Measurements from ENCODE around the gene DCDC2.
"Not testable (repeated sequence)": the region's sequence is repeated elsewhere in the genome, so short reads cannot be mapped to it uniquely, and the experiment has no call there.

DCDC2 gene

DNA sequence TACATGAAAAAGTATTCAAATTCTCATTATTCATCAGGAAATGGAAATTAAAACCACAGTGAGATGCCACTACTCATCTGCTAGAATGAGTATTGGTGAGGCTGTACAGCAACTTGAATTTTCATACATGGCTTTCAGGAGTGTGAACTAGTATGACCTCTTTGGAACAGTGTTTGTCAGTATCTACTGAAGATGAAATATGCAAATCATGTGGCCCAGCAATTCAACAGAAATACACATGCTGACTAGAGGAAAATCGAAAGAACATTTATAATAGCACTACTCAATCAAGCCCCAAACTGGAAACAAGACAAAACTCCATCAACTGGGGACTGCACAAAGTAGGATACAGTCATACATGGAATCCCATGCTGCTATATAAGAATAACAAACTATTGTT, 102.2 kb downstream of the DCDC2 start:
- no peak for DNase-seq

DNA sequence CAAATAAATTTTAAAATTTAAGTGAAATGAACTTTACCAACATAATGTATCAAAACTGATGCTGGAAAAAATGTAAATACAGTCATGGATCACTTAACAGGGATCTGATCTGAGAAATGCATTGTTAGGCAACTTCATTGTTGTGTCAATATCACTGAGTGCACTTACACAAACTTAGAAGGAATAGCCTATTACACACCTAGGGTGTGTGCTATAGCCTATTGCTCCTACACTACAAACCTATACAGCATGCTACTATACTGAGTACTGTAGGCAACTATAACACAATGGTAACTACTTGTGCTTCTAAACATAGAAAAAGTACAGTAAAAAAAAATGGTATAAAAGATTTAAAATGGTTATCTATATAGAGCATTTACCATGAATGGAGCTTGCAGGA, 104.5 kb downstream of the DCDC2 start:
- DNase-seq = no peak

DNA sequence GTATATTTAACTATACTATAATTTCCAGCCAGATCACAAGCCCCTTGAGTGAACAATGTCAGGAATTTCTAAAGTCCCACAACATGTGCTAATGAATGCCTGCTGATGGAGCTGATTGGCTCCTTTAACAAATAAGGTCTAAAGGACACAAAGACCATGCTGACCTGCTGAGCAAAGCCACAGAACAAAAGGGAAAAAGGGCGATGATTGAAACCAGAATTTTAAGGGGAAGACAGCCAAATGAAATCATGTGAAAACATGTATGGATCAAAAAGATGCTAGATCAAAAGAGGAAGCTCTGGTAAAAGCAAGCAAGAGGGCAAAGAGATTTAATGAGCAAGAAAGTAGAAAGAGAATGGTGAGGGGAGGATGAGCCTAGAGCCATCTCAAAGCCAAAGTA, 105.6 kb downstream of the DCDC2 start:
- DNase-seq = no peak

DNA sequence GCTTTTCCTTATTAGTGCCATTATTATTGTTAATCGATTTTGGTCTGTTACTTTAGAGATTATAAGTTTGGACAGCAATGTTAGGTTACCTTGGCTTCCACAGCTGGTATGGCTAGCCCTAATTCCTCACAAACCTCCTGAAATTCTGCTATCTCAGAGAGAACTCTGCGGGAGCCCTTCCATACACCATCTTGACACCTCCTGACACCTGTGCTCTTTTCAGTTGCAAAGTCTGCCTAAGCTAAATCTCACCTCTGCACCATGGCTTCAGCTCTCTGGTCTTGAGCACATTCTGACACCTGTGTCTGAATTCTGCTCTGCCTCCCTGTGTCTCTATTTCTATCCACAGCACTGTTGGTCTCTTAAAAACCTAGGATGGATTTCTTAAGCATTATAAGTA, 106.5 kb downstream of the DCDC2 start:
- no peak for DNase-seq

DNA sequence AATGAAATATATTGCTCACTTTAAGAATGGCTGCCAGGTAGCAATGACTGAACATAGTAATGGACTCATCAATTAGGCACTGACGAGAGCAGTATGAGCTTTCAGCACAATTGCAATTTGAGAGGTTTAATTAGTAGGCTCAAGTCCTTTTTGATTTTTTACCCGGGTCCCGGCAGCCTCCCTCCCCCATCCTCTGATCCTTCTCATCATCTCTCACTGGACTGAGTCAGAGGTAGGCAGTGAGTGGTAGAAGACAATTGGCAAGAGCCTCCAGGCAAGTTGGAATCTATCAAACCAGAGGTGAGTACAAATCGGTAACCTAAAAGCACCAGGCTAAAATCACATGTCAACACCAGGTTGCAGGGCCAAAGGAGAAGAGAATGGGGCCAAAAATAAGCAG, 107.9 kb downstream of the DCDC2 start:
- no peak for DNase-seq

DNA sequence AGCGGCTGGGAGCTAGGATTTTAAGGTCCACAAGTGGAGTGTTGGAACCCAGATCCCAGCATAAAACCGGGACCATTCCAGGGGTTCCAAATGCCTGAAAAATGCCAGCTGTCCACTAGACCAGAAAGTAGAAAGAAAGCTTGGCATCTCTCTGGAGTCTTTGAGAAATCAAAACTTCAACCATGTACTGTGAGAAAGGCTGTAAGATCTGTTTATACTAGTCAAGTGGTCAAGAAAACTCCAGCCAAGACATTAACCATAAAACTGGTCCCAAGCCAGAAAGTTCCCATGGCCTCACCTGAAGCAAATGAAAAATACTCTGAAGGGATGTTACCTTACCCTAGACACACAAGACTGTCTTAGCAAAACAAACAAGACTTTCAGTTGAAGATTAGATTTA, 112.6 kb downstream of the DCDC2 start:
- no peak for DNase-seq

DNA sequence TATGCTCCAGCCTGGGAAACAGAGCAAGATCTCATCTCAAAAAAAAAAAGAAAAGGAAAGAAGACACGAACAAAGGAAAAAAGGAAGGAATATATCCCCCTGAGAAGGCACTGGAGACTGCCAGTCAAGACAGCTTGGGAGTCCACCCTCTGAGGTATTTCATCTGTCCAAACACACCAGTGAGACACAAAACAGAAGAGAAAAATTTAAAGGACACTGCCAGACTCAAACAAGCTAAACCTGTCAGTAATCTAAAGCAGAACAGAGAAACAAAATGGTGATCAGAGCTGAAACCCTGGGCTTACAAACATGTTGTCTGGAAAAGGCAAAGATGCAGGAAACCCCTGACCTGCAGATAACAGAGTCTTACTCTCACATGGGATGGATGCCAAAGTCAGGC, 114.9 kb downstream of the DCDC2 start:
- DNase-seq = no peak

DNA sequence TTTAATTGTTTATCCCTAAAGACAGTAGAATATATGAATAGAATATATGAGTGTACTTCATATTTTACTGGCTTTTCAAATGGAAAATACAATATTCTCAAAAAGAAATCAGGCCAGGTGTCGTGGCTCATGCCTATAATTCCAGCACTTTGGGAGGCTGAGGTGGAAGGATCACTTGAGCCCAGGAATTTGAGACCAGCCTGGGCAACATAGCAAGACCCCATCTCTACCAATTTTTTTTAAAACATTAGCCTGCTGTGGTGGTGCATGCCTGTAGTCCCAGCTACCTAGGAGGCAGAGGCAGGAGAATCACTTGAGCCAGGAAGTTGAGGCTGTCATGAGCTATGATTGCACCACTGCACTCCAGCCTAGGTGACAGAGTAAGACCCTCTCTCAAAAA, 116.1 kb downstream of the DCDC2 start:
- not testable (repeated sequence) for DNase-seq

DNA sequence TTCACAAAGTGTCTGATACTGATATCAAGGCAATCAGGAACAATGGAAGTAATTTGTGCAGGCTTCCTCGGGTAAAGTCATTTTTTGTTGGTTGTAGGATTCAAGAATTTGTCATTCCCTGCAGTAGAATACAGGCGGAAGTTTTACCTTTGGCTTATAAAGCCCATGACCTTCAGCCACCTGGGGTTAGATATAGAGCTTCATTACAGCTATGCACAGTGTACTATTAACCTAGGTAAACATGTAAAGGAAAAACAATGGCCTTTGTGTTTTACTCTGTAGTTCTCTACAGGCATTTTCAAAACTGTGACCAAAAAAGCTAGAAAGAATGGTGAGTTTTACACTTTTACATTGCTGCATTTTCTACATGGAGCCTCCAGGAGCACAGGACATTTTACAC, 116.9 kb downstream of the DCDC2 start:
- no peak for DNase-seq

DNA sequence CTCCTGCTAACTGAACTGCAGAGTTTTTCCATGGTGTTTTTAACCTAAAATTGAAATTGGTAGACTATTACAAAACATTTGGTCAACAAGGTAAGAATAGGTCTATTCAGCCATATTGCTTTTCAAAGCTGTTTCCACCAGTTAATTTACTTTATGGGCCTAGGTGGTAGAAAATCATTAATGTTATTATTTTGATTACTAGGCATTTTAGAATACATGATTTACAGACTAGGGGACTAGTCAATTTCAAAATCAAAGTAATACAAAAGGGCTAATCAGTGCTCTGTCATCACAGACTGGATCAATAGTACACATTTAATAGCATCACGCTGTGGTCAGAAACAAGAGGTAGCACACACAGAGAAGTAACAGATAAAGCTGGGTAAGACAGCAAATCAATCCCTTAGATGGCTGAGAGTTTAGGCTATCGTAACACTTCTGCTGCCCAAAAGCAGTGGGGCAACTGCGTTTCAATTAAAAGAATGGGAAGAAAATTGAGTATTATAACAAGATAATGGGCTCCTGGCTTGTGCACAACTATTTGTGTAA, 117.4 kb downstream of the DCDC2 start:
- DNase-seq = no peak

DNA sequence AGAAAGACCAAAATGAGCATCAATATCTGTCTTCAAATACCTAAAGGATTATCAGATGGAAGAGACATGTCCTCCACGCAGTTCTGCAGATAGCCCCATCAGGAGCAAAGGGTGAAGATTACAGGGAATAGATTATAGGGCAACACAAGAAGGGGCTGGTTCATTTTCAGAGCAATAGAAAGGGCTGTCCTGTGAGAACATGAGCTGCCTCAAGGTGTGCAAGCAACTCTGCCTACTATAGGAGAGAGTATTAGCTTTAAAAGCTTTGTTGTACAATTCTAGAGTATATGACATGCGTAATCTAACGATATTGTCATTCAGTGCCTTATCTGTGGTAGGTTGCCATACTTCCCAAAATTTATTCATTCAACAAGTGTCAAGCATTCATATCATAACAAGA, 119.2 kb downstream of the DCDC2 start:
- no peak for DNase-seq

DNA sequence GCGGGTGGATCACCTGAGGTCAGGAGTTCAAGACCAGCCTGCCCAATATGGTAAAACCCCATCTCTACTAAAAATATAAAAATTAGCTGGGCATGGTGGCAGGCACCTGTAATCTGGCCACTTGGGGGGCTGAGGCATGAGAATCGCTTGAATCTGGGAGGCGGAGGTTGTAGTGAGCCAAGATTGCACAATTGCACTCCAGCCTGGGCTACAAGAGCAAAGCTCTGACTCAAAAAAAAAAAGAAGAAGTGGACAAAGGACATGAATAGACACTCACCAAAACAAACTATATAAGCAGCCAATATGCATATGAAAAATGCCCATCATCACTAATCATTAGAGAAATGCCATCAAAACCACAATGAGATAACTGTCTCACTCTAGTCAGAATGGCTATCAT, 121.1 kb downstream of the DCDC2 start:
- DNase-seq = not testable (repeated sequence)

DNA sequence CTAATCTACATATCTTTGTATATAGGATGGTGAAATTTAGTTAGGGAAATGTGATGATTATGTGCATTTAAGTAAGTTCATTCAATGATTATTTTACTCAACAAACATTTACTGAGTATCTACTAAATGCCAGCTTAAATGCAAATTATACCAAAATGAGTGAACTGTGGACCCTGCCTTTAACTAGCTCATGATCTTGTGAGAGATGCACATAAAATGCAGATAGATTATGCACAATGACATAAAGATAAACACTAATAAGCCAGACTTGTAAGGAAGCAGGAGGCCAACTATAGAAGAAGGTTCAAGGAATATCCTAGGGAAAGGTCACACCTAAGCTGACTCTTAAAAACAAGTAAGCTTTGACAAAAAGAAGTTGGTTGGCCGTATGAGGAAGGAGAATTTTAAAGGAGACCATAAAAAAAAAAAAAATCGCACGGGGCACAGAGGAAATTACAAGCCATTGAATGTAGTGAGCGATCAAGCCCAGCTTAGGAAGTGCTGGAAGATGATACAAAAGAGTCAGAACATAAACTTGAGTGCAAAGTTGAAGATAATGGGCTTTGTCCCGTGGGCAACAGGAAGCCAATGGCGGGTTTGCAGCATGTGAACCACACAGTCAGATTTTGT, 123.9 kb downstream of the DCDC2 start:
- no peak for DNase-seq

DNA sequence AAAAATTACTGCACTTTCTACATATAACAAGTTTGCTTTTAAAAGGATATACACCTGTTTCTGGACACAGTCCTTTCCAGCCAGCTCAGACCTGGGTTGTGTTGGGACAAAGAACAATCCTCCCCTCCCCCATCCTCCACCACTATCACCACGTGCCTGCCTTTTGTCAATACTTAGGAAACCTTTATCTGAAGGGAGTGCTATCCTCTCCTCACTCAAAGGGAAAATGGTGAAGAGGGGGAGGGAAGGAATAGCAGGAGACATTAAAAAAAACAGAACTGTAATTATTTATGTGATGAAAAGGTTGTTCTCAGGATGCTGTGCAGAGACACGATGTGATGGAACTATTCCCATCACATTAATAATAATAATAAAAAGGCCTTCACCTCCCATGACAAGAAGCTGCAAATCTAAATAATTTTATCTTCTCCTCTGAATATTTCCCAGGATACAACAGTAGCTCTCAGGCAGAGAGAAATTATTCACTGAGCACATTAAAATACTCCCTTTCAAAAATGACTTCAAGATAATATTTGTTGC, 126.4 kb downstream of the DCDC2 start:
- no peak for DNase-seq

DNA sequence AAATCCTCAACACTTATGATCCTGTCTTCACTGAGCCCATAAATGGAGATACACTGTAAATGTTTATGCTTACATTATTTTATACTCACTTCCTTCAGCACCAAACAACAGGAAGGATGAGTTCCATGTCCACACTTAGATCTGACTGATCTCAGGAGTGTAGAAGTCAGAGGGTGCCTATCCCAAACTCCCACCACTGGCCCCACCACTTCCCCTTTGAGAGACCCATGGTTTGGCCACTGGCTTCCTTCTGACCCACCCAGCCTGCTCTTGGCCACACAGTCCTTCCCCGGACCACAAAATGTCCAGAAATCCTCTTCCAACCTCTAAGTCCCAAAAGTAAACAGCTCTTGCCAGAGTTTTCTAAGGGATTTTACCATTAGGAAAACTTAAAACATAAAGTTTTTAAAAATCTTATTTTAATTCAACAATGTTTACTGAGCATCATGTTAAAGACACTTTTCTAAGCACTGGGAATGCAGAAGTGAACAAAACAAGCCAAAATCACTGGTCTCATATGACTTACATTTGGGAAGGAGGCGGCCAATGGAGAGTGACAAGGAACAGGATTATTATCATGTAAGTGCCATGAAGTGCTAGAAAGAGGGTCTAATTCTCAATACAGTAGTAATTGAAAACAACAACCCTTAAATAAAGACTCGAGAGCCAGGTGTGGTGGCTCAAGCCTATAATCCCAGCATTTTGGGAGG, 128.0 kb downstream of the DCDC2 start:
- DNase-seq = no peak

DNA sequence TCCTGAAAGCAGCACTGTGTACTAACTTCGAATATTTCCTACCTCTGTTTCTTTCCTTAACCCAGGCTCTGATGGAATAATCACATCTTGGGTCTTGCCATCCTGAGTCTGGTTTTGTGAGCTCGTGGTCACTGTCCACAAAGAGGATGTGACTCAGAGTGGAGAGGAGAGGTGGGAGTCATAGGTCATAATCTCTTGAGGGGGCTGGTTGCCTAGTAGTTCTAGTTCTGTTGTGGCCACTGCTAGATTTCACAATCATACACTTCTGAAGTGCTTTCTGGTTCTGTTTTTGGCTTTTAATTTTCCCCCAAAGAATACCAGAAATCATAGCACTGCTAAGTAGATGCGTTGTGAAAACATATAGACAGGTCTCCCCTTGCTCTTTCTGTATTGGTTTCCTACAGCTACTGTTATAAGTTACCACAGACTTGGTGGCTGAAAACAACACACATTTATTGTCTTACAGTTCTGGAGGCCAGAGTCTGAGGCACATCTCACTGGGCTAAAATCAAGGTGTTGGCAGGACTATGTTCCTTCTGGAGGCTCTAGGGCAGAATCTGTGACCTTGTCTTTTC, 129.1 kb downstream of the DCDC2 start:
- no peak for DNase-seq

DNA sequence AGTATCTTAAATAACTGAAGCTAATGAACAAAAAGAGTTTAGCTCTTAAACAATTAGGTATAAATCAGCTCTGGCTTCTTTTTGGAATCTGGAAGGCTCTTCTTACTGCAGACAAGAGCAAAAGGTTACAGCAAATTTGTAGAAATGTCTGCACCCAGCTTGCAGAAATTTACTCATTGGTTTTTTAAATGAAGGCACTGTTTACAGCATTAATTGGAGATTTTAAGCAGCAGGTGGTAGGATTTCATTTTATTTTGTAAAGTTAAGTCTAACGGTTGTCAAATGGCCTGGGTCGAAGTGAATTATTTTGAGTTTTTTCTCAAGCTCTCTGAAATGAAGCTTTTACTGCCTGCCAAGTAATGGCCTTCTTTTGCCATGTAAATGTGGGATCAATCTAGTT, 129.7 kb downstream of the DCDC2 start:
- no peak for DNase-seq

DNA sequence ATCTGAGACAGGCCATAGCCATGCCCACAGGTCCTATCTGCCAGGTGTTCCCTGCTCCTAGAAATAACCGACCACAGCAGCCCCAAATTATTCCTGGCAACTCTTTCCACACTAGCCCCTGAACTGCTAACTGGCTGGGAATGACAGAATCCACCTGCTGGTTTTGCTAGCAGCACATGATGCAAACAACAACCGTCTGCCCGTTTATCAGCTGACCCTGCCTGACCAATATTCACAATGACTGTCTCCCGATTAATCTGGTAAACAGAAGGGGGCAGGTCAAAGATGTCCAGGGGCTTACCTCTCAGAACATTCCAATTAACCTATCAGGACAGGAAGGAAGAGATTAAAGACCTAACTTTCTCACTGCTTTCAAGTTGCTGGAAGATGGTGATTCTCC, 130.3 kb downstream of the DCDC2 start:
- DNase-seq = no peak

DNA sequence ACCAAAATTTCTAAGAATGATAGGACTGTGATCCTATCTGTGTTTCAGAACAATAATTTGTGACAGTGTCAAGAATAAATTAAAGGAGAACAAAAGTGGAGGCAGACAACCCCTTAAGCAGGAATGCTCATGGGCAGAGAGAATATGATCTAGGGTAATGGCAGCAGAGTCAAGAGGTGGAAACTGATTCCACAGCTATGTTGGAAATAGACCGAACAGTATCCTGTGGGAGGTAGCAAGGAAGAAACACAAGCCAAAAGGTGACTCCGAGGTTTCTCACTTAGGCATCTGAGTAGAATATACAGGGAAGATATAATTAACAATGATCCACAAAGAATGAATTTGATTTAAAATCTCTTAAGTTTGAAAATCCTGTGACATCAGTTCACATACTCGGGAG, 131.3 kb downstream of the DCDC2 start:
- DNase-seq = no peak

DNA sequence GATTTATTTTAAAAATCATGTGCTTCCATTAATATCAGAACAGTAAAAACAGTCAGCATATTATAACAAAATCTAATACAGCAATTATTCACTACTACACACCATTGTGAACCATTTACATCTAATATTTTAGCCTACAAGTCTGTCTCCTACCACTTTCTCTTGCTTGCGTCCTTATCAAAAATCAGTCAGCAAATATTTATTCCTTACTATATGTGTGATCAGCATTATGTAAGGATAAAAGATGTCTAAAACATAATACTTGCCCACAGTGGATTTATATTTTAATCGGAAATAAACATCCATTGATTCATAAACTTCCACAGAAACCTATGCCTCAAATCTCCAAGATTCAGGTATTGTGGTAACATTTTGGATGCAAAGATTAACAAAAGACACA, 132.0 kb downstream of the DCDC2 start:
- no peak for DNase-seq

DNA sequence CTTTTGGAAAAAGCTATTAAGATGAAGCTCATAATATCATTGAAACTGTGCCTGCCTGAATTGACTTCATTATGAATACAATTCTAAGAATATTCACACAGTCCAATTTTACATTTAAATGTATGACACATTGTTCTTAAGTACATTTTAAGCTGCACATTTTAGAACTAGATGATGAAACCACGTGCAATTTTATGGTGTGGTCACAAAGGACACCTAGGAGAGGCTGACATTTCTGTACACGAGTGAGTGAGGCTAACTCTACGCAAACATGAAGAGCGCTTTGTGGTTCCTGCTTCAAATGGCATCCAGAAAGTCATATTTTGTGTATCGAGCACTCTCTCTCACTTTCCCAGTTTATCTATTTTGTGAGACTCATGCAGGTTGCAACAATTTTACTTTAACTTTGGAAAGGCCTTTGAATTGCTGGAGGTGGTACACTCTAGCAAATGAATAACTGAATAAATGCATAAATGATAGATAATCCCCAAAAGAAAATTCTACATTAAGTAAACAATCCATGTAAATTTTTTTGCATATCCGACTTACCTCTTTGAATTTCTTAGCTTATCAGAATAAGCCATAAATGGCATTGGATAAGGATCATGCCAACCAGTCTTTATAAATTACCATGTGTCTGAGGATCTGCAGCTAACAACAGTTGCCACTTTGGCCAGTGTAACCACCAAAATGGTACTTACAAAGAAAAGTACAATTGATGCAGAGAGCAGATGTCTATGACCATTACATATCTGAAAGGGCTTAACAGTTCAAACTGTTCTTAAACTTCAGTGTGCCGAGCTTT, 134.5 kb downstream of the DCDC2 start:
- no peak for DNase-seq

DNA sequence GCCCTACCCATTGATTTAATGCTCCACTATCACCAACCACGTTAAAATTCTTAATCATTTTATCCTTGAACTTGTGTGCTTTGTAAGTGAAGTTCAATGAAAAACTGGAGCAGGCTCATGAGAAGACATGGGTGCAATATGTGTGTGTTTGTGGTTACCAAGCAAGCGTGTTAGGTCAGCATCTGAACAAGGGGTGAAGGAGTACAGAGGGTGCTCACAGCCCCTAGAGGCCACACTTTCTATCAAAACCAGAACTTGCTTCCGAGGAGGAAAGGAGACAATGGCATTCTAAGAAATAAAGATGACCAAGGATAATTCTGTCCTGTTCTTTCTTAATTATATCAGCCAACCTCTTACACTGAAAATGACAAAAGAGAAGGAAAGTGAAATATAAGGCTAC, 138.2 kb downstream of the DCDC2 start:
- DNase-seq = no peak

DNA sequence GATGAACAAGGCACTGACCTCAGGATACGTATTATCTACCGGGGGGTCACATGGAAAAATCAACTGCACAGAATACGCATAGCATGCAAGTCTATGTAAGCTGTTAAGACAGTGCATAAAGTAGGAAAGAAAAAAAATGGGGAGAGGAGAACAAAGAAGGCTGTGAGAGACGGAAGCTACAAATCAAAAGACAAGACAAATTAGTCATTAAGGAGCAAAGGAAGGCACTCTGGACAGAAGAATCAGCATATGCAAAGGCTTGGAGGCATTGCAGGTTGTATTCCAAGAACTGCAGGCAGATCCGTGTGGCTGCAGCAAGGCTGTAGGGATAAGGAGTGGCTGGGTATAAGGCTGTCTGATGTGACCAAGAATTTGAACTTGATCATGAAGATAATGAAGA, 142.9 kb downstream of the DCDC2 start:
- DNase-seq = no peak
